Lower leg skin (tissue), 3 donors: ENCODE results near the gene TADA1.

Experiments
- POLR2A ChIP-seq, 2 donors: fragments of 450-650 bp; IDR thresholded peaks; one replicate each; pipeline ENCODE4 v1.6.1; 2016 to 2017; ENCODE audit warnings: antibody characterized with exemption in 2 of 2, mild to moderate bottlenecking in 1 of 2, moderate library complexity in 1 of 2
- TF ChIP-seq, protein P1 (sequence below), 3 donors: fragments of 450-650 bp; IDR thresholded peaks; one replicate each; pipeline ENCODE4 v1.5.1; 2016; ENCODE audit warnings: antibody characterized with exemption in 3 of 3, mild to moderate bottlenecking in 3 of 3, moderate library complexity in 2 of 3

GRCh38 chr1:166895766-166896165, 19.7 kb upstream of the TADA1 start:
- TF ChIP-seq, protein P1, sequence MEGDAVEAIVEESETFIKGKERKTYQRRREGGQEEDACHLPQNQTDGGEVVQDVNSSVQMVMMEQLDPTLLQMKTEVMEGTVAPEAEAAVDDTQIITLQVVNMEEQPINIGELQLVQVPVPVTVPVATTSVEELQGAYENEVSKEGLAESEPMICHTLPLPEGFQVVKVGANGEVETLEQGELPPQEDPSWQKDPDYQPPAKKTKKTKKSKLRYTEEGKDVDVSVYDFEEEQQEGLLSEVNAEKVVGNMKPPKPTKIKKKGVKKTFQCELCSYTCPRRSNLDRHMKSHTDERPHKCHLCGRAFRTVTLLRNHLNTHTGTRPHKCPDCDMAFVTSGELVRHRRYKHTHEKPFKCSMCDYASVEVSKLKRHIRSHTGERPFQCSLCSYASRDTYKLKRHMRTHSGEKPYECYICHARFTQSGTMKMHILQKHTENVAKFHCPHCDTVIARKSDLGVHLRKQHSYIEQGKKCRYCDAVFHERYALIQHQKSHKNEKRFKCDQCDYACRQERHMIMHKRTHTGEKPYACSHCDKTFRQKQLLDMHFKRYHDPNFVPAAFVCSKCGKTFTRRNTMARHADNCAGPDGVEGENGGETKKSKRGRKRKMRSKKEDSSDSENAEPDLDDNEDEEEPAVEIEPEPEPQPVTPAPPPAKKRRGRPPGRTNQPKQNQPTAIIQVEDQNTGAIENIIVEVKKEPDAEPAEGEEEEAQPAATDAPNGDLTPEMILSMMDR (IDR thresholded peaks at IDR 0.05), result no peak
- no peak for TF ChIP-seq POLR2A (IDR thresholded peaks at IDR 0.05)
